Kidney capillary endothelial cell (primary cell): ENCODE data around the gene METRN.

Experiments used
- DNase-seq: peaks from one replicate; pipeline ENCODE4 v3.0.0-alpha.2; 2018; ENCODE audit warnings: low spot score

Gene METRN

DNA sequence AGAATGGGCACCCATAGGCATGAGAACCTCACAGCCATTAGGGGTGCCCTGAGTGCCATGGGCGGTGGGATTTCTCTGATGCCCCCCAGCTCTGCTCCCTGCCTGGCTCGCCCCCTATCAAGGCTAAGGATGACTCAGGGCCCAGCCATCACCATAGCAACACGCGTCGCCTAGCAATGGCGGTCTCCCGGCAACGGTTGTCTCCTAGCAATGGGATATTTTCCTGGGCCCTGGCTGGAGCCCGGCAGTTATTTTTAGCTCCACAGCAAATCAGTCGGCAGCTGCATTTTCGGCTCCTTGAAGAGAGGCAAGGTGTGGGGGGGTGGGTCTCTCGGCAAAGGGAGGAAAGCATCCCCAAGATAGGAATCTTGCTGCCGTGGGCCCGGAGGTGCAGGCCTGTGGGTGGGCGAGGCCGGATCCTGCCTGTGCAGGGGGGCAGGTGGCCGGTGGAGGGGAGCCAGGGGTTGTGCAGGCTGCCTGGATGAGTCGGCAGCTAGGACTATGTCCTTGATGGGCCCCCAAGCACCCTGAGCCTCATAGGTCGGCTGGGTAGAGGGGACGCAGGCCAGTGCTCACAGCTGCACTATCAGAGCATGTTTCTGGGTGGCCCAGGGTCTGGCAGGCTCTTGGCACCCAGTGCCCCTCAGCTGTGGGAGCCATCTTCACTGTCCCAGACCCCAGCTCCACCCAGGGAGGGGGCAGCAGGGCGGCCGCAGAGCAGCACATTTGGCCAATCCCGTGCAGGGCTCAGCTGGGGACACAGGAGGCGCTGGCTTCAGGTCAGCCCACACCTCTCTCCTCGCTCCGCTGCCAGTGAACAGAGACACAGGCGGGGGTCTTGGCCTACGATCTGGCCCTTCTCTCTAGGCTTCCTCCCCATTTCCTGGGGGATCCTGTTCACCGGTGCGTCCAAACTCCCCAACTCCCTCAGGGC, 5.1 kb upstream of the METRN start:
- DNase-seq: no peak

DNA sequence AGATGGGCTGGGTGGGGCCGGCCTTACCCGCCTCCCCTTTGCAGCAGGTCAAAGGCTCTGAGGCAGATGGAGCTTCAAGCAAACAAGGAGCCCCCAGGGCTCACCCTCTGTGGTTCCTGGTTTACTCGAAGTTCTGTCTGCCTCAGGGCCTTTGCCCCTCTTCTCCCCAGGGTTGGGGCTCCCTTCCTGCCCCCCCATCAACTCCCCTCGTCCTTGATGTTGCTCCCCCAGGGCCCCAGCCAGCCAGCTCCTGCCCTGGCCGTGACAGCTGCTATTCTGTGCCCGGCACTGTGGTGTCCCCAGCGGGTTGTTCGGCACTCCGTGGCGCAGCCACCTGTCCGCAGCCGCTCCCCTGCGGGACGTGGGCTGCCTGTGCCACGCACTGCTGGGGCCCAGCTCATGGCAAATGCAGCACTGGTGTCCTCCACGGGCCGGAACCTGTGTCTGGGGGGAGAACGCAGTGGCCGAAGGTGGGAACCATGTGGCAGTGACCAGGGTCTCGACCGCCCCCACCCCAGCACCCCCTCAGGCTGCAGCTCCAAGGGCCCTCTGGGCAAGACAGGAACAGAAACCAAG, 4.3 kb upstream of the METRN start:
- no peak for DNase-seq

DNA sequence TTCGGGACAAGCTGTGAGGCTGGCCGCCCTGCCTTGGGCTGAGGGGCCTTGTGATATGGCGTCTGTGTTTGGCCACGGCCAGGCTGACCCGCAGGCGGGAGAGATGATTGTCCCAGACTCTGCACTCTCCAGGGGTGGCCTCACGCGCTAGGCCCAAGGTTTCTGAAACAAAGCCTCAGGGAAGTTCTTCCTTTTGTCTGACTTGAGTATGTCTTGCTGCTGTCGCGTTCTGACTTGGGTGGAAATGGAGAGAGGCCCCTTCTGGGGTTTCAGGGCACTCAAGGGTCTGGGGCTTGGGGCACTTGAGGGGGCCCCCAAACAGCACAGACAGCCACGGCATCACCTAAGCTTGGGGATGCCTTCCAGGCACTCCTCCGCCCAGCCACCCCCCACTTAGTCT, 3.8 kb upstream of the METRN start:
- no peak for DNase-seq

DNA sequence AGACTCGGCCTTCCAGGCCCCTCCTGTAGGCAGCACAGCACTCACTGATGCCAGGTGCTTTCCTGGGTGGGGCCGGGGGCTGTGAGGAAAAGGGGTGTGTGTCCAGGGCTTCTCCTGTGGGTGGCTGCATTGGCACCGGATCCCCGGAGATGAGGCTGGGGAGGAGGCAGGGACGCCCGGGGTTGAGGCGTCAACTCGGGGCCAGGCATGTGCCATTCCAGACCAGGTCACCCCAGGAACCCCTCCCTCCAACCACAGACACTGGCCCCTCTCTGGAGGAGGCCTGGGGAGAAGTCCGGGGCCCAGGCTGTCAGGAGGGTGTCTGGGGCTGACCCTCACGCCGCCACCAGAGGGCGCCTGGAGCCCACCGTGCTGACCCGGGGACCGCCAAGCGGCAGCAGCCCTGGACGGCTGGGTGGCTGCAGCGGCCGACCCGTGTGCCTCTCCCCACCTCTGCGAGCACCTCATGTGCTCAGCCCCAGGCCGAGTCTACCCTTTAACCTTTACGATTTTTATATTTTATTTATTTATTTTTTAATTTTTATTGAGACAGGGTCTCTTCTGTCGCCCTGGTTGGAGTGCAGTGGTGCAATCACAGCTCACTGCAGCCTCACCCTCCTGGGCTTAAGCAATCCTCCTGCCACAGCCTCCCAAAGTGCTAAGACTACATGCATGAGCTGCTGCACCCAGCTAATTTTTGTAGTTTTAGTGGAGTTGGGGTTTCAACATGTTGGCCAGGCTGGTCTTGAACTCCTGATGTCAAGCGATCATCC, 3.2 kb upstream of the METRN start:
- DNase-seq: no peak

DNA sequence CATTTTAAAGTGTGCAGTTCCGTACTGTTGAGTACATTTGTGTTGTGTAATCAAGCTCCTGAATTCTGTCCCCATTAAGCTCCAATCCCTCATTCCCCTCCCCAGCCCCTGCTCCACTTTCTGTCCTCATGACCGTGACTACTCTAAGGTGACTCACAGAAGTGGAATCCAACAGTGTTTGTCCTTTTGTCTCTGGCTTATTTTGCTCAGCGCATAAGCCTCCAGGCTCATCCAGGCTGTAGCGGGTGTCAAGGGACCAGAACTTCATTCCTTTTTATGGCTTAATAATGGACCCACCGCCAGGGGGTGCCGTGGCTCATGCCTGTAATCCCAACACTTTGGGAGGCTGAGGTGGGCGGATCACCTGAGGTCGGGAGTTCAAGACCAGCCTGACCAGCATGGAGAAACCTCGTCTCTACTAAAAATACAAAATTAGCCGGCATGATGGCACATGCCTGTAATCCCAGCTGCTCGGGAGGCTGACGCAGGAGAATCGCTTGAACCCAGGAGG, 2.1 kb upstream of the METRN start:
- peak; percentile 87 for DNase-seq

DNA sequence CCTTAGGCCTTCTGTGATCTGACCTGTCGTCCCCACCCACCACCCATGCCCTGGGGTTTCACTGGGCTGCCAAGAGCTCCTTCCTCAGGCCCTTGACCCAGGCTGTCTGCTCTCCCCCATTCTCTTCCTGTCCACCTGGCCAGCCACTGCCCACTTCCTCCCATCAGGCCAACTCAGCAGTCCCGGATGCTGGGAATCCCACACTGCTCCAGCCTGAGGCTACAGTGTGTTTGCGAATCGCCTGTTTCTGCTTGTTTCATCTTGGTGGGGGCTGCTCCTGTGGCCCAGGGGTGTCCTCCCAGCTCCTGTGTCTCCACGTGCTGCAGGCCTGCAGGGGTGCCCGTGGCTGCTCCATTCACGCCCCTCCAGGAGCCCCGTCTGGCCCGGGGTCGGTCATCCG, 839 bp upstream of the METRN start:
- DNase-seq: no peak

DNA sequence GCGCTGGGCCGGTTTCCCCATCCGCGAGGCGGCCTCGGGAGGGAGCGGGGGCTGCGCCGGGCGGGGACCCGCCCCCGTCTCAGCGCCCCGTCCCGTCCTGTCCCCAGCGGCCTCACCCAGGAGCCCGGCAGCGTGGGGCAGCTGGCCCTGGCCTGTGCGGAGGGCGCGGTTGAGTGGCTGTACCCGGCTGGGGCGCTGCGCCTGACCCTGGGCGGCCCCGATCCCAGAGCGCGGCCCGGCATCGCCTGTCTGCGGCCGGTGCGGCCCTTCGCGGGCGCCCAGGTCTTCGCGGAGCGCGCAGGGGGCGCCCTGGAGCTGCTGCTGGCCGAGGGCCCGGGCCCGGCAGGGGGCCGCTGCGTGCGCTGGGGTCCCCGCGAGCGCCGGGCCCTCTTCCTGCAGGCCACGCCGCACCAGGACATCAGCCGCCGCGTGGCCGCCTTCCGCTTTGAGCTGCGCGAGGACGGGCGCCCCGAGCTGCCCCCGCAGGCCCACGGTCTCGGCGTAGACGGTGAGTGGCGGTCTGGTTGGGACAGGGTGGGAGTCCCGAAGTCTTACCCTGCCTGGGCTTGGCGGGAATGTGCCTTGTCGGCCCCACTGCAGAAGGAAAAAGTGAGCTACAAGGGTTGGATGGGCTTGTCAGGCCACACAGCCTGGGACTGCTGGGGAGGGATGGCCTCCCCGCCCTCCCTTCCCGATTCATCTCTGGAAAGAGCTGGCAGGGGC, 720 bp downstream of the METRN start:
- no peak for DNase-seq

DNA sequence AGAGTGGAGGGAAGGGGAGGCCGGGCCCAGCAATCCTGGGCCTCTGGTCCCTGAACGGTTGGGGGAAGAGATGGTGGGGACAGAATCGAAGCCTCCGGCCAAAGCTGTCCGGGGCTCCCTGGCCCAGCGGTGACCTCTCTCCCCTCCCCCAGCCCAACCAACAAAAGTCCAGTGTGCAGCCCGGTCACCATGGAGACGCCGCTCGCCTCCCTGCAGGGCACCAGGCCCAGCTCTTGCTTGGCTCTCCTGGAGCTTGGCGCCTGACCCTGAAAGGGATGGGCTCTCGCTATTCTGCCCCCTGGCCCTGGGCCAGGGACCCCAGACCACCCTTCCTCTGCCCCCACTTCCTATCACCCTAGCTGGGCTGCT, 1.3 kb downstream of the METRN start:
- no peak for DNase-seq

DNA sequence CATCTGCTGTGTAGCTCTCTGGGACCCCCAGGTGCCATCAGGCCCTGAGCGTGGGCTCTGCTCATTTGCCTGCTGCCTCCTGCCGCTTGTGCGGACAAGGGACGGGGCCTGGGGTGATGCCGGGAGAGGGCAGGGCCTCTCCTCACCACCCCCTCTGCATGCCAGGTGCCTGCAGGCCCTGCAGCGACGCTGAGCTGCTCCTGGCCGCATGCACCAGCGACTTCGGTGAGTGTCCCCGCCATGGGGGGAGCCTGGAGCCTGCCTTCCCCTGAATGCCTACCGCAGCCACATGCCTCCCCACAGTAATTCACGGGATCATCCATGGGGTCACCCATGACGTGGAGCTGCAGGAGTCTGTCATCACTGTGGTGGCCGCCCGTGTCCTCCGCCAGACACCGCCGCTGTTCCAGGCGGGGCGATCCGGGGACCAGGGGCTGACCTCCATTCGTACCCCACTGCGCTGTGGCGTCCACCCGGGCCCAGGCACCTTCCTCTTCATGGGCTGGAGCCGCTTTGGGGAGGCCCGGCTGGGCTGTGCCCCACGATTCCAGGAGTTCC, 1.9 kb downstream of the METRN start:
- DNase-seq: no peak

DNA sequence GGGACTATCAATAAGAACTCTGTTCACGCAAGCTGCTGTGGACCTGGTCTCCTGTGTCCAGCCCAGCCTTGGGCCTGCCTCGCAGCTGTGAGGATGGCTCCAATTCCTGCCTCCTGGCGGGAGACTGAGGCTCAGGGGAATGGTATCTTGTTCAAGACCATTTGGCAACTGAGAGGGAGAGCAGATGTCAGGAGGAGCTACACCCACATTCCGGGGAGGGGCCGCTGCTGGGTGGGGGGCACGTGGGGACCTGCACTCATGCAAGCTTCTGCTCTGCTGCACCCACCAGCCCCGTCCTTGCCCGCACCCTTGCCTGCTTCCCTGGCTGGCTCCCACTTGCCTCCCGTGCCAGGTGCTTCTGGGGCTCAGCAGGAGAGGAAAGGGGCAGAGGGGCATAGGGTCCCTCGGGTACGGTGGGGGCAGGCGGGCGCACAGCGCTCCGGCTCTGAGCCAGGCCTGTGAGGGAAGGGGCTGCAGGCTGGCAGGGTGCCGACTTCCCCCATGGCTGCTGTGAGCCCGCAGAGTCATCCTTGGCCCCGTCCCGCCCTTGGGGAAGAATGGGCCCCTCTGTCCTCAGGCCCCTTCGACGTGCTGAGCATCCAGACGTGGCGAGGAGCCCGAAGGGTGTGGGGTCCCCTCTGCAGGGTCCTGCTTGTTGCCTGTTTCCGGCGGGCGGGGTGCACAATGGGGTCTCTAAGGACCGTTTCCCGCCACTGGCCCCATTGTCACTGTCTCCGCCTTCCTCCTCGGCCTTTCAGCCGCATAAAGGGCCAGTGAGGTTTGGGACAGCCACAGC, 2.7 kb downstream of the METRN start:
- no peak for DNase-seq

DNA sequence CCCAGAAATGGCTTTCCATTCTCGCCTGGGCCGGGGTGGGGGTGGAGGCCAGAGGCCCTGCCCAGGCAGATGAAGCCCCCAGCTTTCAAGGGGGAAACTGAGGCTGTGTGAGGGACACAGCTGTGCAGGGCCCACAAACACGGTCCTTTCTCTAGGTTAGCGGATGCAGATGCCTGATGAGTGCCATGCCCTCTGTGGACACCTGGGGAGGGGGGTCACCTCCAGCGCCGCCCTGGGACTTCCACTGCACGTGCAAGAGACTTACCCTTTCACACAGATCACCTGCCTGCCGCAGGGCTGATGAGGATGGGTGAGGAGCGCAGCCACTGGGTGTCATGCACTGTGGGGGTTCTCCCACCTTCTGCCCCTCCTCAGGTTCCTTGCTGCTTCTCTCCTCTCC, 3.5 kb downstream of the METRN start:
- DNase-seq: no peak

DNA sequence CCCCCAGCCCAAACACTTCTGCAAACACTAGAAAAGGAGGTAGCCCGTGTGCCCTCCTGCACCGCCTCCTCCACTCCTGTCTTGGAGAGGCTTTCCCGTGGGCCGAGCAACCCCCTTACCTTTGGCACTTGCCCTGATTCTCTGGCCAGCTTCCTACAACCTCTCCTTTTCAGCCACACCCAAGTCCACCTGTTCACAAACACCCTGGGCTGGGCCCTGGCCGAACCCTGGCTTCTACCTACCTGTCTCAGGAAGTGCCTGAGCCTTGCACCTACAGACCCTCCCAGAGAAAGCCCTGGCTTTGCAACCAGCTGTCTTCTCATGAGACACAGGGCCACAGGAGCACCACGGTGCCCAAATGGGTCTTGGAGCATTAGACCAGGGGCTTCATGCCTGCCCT, 4.0 kb downstream of the METRN start:
- no peak for DNase-seq

DNA sequence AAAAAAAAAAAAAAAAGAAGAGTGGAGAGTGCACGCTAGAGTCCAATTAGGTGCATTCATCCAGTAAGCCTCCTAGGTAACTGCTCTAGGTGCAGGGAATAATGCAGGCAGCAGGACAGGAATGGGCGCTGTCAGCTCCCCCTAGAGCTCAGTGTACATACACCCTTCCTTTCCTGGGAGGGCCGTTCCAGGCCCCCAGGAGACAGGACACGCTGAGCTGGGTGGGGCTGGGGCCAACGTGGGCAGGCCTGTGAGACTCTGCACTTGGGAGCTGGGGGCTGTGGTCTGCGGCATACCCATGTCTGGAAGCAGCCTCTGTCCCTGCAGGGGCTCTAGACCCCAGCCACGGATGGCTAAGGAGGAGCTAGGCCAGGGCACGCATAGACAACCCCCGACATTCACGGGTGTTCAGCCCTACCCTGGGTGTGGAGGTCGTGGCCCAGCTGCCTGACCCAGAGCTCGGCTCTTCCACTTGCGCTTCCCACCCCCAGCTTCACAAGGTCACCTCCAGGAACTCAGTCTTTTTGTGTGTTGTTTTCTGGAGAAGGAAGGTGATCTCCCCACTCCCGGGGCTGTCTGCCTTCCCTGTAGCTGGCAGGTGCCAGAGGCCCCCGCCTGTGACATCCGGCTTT, 5.0 kb downstream of the METRN start:
- DNase-seq: no peak

DNA sequence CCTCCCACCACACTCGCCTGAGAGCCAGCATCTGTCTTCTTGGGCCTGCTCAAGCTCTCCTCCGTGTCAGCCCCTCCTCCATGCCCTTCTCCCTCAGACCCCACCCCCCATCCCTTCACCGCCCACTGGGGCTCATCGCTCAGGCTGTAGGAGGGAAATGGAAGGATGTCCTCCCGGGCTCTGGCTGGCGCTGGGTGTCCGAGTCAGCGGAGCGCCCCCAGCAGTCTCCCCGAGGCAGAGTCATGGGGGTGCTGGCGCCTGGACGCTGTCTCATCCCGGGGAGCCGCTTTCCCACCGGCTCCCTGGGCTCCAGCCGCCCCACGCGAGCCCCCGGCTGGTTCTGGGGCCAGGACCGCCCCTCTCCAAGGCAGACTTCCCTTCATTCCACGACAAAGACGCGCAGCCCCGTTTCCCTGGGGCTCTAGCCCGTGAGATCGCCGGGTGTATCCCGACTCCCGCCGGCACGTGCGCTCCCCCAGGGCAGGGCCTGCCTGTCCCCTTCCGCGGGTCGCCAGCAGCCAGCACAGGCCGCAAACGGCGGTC, 5.6 kb downstream of the METRN start:
- peak; percentile 50 for DNase-seq

DNA sequence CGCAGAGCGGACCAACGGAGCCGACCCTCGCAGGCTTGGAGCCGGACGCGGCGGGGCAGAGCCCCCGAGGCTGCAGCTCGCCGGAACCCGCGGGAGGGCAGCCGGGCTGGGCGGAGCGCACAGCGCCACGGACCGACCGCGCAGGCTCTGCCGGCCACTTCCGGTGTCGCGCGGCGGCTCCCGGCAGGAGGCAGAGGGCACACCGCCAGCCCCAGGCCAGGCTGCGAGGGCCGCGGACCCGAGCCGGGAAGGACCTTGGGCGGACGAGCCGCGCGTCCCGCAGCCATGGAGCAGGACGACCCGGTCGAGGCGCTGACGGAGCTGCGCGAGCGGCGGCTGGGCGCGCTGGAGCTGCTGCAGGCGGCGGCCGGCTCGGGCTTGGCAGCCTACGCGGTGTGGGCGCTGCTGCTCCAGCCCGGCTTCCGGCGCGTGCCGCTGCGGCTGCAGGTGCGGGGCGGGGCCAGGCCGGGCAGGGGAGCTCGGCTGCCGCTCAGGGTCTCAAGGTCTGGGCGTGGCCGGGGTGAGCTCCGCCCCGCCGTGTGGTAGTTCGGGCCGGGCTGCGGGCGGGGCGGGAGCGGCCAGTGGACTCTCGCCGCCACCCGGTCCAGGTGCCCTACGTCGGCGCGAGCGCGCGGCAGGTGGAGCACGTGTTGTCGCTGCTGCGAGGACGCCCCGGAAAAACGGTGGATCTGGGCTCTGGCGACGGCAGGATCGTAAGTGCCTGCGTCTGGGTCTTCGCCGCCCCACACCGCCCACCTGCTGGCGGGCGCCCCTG, 6.3 kb downstream of the METRN start, which contains the start of gene ANTKMT:
Gene ANTKMT (plus strand): TSS at position 157 of the 775 bp plus-strand sequence. CDS start 129 bp downstream, at position 286.
- DNase-seq: peak; percentile 50

DNA sequence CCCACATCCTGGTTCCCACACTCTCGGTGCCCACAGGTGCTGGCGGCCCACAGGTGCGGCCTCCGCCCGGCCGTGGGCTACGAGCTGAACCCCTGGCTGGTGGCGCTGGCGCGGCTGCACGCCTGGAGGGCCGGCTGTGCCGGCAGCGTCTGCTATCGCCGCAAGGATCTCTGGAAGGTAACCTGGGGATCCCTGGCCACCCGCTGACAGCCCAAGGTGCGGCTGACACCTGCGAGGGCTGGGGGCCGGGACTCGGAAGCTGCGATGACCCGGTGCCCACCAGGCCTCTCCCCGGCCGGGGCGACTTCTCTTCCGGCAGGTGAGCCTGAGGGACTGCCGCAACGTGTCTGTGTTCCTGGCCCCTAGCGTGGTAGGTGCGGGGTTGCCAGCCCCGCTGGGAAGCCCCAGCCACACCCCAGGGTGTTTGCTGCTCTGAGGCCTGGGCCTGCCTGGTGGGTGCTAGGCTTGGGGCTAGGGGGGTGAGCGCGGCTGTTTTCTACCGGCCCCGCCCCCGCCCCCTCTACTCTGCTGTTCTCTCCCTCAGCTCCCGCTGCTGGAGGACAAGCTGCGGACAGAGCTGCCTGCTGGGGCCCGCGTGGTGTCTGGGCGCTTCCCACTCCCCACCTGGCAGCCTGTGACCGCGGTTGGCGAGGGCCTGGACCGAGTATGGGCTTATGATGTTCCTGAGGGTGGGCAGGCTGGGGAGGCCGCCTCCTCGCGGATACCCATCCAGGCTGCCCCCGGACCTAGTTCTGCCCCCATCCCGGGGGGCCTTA, 7.0 kb downstream of the METRN start:
- DNase-seq: no peak

DNA sequence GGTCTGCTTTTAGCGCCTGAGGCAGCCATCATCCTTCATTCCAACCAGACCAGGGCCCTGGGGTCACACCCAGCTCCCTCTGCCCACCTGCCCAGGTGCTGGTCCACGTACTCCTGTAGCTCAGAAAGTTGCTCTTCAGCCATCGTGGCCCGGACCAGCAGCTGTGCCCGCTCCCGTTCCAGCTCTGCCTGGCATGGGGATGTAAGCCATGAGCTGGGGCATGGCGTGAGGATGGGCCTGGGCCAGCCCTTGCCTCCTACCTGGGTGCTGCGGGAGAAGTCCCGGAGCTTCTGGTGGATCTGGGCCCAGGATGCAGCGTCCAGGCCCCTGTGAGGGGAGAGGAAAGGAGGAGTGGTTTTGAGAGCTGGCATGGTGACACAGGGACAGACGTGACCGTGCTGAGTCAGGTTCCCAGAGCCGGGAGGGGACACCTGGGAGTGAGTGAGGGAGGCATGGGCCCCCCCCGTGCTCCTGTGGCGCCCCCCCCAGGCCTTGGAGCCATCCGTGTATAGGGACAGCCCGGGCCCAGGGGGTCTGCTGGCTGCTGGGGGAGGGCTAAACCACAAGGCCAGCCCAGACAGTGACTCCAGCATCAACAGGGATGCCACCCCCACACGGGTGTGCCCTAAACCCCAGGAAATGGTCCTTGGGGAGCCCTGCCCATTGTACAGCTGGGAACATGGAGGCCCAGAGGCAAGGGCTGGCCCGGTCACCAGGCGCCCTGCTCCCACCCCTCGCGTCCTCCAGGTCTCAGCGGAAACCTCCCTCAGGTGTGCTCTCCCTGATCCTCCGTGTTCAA, 8.1 kb downstream of the METRN start:
- no peak for DNase-seq

DNA sequence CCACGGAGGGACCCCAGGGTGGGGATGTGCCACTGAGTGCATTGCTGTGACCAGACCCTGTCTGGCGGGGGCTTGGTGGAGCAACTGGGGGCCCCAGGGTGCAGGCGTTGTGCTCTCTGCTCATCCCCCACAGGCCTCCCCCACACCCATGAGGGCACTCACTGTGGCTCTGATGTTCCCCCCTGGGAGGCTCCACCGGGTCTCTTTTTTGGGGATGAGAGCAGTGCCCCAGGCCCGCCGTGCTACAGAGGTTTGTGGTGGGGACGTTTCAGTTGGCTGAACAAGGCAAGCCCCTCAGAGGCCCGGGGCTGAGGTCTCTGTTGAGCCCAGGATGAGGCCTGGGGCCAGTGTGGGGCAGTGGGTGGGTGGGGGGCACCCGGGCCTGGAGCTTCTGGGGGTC, 8.8 kb downstream of the METRN start:
- DNase-seq: no peak
